Natural killer cell (primary cell): ENCODE data around the gene ALCAM. TPM values are rescaled to one million over a fixed set of nuclear protein-coding genes. Genes with fewer than 3 reads are reported as not detected.
"Not testable (repeated sequence)": the region's sequence is repeated elsewhere in the genome, so short reads cannot be mapped to it uniquely, and the experiment has no call there.

Source experiments
- ATAC-seq, 3 donors: fragments of 150-1000 bp in 2 of 3; fragments of 200-7000 bp in 1 of 3; cut with Tn5 transposase; 1 replicate in 1 of 3; 2 replicates in 2 of 3; pipeline ENCODE4 v1.10.0; 2021; ENCODE audit warnings: mild to moderate bottlenecking in 2 of 3, moderate library complexity in 2 of 3
- DNase-seq, 2 donors: peaks; one replicate each; pipeline versions ENCODE4 v3.0.0 to v3.0.0-alpha.2; 2013 to 2021; ENCODE audit warnings: mixed read lengths in 1 of 2
- H3K27ac ChIP-seq: one replicate; pipeline ENCODE4 v1.5.1; 2013; ENCODE audit warnings: mild to moderate bottlenecking, low read length
- H3K27me3 ChIP-seq: one replicate; pipeline ENCODE4 v1.6.1; 2013; ENCODE audit warnings: low read length; ENCODE audit not compliant: control insufficient read depth, insufficient read depth
- H3K36me3 ChIP-seq: one replicate; pipeline ENCODE4 v1.6.1; 2013; ENCODE audit warnings: low read length; ENCODE audit not compliant: control insufficient read depth, insufficient read depth
- H3K4me1 ChIP-seq: one replicate; pipeline ENCODE4 v1.6.1; 2013; ENCODE audit warnings: low read length; ENCODE audit not compliant: control insufficient read depth, insufficient read depth
- H3K4me3 ChIP-seq: one replicate; pipeline ENCODE4 v1.5.1; 2013; ENCODE audit warnings: low read length
- H3K9me3 ChIP-seq: one replicate; pipeline ENCODE4 v1.6.1; 2013; ENCODE audit warnings: low read length; ENCODE audit not compliant: control insufficient read depth, insufficient read depth
- H3K27ac Mint-ChIP-seq, 2 donors: one replicate each; pipeline ENCODE4 v1.8.0; 2022; ENCODE audit warnings: mild to moderate bottlenecking in 2 of 2, mixed read lengths in 2 of 2, moderate library complexity in 1 of 2
- H3K27me3 Mint-ChIP-seq, 2 donors: one replicate each; pipeline ENCODE4 v1.8.0; 2022; ENCODE audit warnings: low read depth in 2 of 2, mixed read lengths in 2 of 2
- H3K36me3 Mint-ChIP-seq: one replicate; pipeline ENCODE4 v1.8.0; 2022; ENCODE audit warnings: mixed read lengths
- H3K4me1 Mint-ChIP-seq, 2 donors: one replicate each; pipeline ENCODE4 v1.8.0; 2022; ENCODE audit warnings: mixed read lengths in 2 of 2
- H3K4me3 Mint-ChIP-seq: one replicate; pipeline ENCODE4 v1.8.0; 2022; ENCODE audit warnings: mild to moderate bottlenecking, moderate library complexity, mixed read lengths
- H3K9me3 Mint-ChIP-seq, 2 donors: one replicate each; pipeline ENCODE4 v1.8.0; 2022; ENCODE audit warnings: mixed read lengths in 2 of 2
- WGBS: methylation state at CpG from one replicate; pipeline ENCODE4 v1.1.7; 2013; ENCODE audit warnings: missing lambda C conversion rate; ENCODE audit not compliant: insufficient coverage; 5-methylcytosine and 5-hydroxymethylcytosine counted together
- intact Hi-C: fragments of 100-400 bp; cut with micrococcal nuclease; formaldehyde crosslinking; loops from one replicate; pipeline ENCODE4 v1.14.2; 2022
- total RNA-seq, 4 donors: library from RNA; stranded (reverse); fragments of 120-200 nt in 1 of 4; gene quantifications; one replicate each; pipeline versions ENCODE4 v1.2.3 to v1.2.4, GENCODE V29; 2013 to 2022
- TF ChIP-seq, protein P1 (sequence below): fragments of 200-600 bp; IDR thresholded peaks from one replicate; pipeline ENCODE4 v1.8.0; 2022; ENCODE audit warnings: antibody characterized with exemption

ALCAM gene
- total RNA-seq, 3 donors from 2014 or later (not counting 1 experiment from before 2014, with no cell fraction given): 1.5 to 3.0 (median 1.5) TPM

GRCh38 chr3:105402287-105402801 lies 35.6 kb downstream of the ALCAM start:
- Mint-ChIP-seq H3K4me3 (no peak overlapping the region), H3K27ac (no peak overlapping the region), H3K36me3 (peaks cover 13% of the 10 kb centered on the region), H3K9me3 (peaks cover 9 to 13% of the 10 kb centered on the region in 2 donors), H3K4me1 (no peaks in the 10 kb centered on the region), H3K27me3 (no peaks in the 10 kb centered on the region)
- no peaks in the 10 kb centered on the region for H3K27me3 ChIP-seq
- TF ChIP-seq, protein P1, sequence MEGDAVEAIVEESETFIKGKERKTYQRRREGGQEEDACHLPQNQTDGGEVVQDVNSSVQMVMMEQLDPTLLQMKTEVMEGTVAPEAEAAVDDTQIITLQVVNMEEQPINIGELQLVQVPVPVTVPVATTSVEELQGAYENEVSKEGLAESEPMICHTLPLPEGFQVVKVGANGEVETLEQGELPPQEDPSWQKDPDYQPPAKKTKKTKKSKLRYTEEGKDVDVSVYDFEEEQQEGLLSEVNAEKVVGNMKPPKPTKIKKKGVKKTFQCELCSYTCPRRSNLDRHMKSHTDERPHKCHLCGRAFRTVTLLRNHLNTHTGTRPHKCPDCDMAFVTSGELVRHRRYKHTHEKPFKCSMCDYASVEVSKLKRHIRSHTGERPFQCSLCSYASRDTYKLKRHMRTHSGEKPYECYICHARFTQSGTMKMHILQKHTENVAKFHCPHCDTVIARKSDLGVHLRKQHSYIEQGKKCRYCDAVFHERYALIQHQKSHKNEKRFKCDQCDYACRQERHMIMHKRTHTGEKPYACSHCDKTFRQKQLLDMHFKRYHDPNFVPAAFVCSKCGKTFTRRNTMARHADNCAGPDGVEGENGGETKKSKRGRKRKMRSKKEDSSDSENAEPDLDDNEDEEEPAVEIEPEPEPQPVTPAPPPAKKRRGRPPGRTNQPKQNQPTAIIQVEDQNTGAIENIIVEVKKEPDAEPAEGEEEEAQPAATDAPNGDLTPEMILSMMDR: no peak
- no peak overlapping the region for H3K27ac ChIP-seq
- 98% methylated on average over 6 of the region's 6 CpGs for WGBS
- ATAC-seq (no peak), DNase-seq (no peak)
- no peaks in the 10 kb centered on the region for H3K4me1 ChIP-seq
- no peaks in the 10 kb centered on the region for H3K36me3 ChIP-seq
- intact Hi-C loops: no loop called here
- H3K4me3 ChIP-seq: no peak overlapping the region
- peaks cover 6% of the 10 kb centered on the region for H3K9me3 ChIP-seq

GRCh38 chr3:105403034-105403433 lies 36.3 kb downstream of the ALCAM start:
- H3K4me1 ChIP-seq, H3K4me1 Mint-ChIP-seq, H3K4me3 ChIP-seq, DNase-seq, H3K27me3 Mint-ChIP-seq, H3K27me3 ChIP-seq, ATAC-seq, H3K36me3 ChIP-seq, intact Hi-C loops, H3K9me3 ChIP-seq, H3K27ac ChIP-seq, H3K27ac Mint-ChIP-seq, H3K4me3 Mint-ChIP-seq: not testable (repeated sequence)
- 93% methylated on average over 9 of the region's 9 CpGs for WGBS
- peaks cover 9 to 13% of the 10 kb centered on the region in 2 donors for H3K9me3 Mint-ChIP-seq
- H3K36me3 Mint-ChIP-seq: peaks cover 13% of the 10 kb centered on the region

DNA sequence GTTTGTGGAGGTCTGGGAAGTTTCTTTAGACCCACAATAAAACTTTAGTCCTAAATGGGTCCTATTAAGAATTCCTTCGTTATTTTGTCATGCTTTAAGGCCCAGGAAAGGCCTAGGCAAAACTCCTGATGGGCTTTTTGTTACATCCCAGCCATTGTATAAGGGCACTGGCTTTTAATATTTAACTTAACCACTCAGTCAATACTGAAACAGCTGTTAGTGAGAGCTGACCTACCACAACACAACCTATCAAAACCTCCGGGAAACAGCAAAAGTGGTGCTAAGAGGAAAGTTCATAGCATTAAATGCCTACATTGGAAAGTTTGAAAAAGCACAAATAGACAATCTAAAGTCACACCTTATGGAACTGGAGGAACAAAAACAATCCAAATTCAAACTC lies 39.6 kb downstream of the ALCAM start:
- intact Hi-C loops: no loop called here
- no peak overlapping the region for H3K4me3 ChIP-seq
- Mint-ChIP-seq H3K4me3 (no peak overlapping the region), H3K9me3 (peaks cover 8 to 9% of the 10 kb centered on the region in 2 donors), H3K27me3 (no peaks in the 10 kb centered on the region), H3K4me1 (no peaks in the 10 kb centered on the region), H3K27ac (no peak overlapping the region), H3K36me3 (peaks cover 13% of the 10 kb centered on the region)
- H3K27ac ChIP-seq: no peak overlapping the region
- H3K27me3 ChIP-seq: no peaks in the 10 kb centered on the region
- 73% methylated on average over 2 of the region's 2 CpGs for WGBS
- ATAC-seq (no peak), DNase-seq (no peak)
- H3K36me3 ChIP-seq: no peaks in the 10 kb centered on the region
- H3K4me1 ChIP-seq: no peaks in the 10 kb centered on the region
- TF ChIP-seq, protein P1: no peak
- peaks cover 6% of the 10 kb centered on the region for H3K9me3 ChIP-seq

- Histone ChIP-seq H3K4me1 (no peaks in the 10 kb centered on the region), H3K4me3 (no peak overlapping the region), H3K36me3 (no peaks in the 10 kb centered on the region), H3K27ac (no peak overlapping the region), H3K27me3 (no peaks in the 10 kb centered on the region), H3K9me3 (no peaks in the 10 kb centered on the region)
- H3K36me3 Mint-ChIP-seq: peaks cover 4% of the 10 kb centered on the region
- H3K4me1 Mint-ChIP-seq: no peaks in the 10 kb centered on the region
- peaks cover 2 to 8% of the 10 kb centered on the region in 2 donors for H3K9me3 Mint-ChIP-seq
- WGBS: no CpG with 5 or more reads among the region's 2 CpGs
- TF ChIP-seq, protein P1: no peak
- no peak for DNase-seq
- no peaks in the 10 kb centered on the region for H3K27me3 Mint-ChIP-seq
- no peak overlapping the region for H3K4me3 Mint-ChIP-seq
- intact Hi-C loops: no loop called here
- H3K27ac Mint-ChIP-seq: no peak overlapping the region
- ATAC-seq: no peak
These were observed 42.7 kb downstream of the ALCAM start for GRCh38 chr3:105409364-105409763.
